Suprapubic skin (tissue), 4 donors: ENCODE results near the gene PNMA8A. TPM values are rescaled to one million over a fixed set of nuclear protein-coding genes. Genes with fewer than 3 reads are reported as not detected.

Experiments
- DNase-seq, 2 donors: peaks; one replicate each; pipeline ENCODE4 v3.0.0-alpha.2; 2019; ENCODE audit warnings: low spot score in 2 of 2
- H3K27ac ChIP-seq: fragments of 200-600 bp; sonication (generic); one replicate; pipeline ENCODE4 v1.5.1; 2019
- H3K27me3 ChIP-seq: fragments of 200-600 bp; sonication (generic); one replicate; pipeline ENCODE4 v1.5.1; 2019
- H3K36me3 ChIP-seq: fragments of 200-600 bp; sonication (generic); one replicate; pipeline ENCODE4 v1.5.1; 2019
- H3K4me1 ChIP-seq: fragments of 200-600 bp; sonication (generic); one replicate; pipeline ENCODE4 v1.5.1; 2019
- H3K4me3 ChIP-seq: fragments of 200-600 bp; sonication (generic); one replicate; pipeline ENCODE4 v1.5.1; 2019; ENCODE audit warnings: mild to moderate bottlenecking
- H3K9me3 ChIP-seq: fragments of 200-600 bp; sonication (generic); one replicate; pipeline ENCODE4 v1.5.1; 2019
- EP300 ChIP-seq: sonication (generic); formaldehyde crosslinking; IDR thresholded peaks from one replicate; pipeline ENCODE4 v1.6.1; 2017; ENCODE audit warnings: antibody characterized with exemption
- POLR2A ChIP-seq, 2 donors: fragments of 450-650 bp; IDR thresholded peaks; one replicate each; pipeline ENCODE4 v1.6.1; 2017; ENCODE audit warnings: antibody characterized with exemption in 2 of 2, mild to moderate bottlenecking in 2 of 2, moderate library complexity in 2 of 2
- POLR2AphosphoS5 ChIP-seq, 3 donors: sonication (generic); formaldehyde crosslinking; IDR thresholded peaks; one replicate each; pipeline ENCODE4 v1.6.1; 2017; ENCODE audit warnings: antibody characterized with exemption in 3 of 3
- WGBS: methylation state at CpG from one replicate; pipeline ENCODE4 v1.1.5; 2018; 5-methylcytosine and 5-hydroxymethylcytosine counted together
- total RNA-seq, 4 donors: library from RNA; depleted of rRNA; stranded (reverse); fragments of >200 nt; gene quantifications; one replicate each; pipeline ENCODE4 v1.1.0, GENCODE V29; 2016
- TF ChIP-seq, protein P1 (sequence below), 2 donors: fragments of 200-600 bp in 1 of 2; fragments of 450-650 bp in 1 of 2; sonication (generic) in 1 of 2; IDR thresholded peaks; one replicate each; pipeline ENCODE4 v1.5.1; 2016 to 2019; ENCODE audit warnings: antibody characterized with exemption in 2 of 2, mild to moderate bottlenecking in 1 of 2, moderate library complexity in 1 of 2

Gene PNMA8A
- total RNA-seq, 4 donors from 2014 or later: 0.72 to 3.9 (median 1.4) TPM

DNA sequence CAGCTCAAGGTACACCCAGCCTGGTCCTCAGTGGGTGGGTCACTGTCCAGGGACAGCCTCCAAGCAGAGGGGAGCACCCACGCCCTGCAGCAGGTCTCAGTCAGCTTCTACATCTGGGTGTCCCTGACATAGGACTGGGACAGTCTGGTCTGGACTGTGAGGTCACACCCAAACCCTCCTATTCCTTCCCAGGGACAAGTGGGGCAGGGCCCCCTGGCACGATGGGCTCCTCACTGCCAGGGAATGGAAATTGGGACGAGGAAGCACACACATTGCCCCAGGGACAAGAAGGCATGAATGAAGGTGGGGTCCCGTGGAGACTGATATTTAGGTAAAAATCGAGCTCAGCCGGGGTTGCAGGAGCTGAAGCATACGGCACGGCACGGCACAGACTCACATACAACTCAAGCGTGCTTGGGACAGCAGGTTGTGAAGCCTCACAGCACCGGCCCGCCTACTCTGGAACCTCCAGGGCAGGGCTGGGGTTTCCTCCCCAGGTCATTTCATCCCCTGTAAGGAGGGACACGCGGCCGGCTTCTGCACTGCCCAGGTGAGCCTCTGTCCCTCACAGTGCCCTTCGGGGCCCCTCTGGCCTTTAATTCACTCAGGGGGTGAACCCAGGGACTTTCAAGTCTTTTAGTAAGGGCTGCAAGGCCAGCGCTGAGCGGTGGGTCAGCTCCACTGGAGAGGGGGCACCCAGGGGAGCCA, 20.8 kb upstream of the PNMA8A start:
- no peaks in the 10 kb centered on the region for H3K9me3 ChIP-seq
- no peaks in the 10 kb centered on the region for H3K36me3 ChIP-seq
- TF ChIP-seq, protein P1, sequence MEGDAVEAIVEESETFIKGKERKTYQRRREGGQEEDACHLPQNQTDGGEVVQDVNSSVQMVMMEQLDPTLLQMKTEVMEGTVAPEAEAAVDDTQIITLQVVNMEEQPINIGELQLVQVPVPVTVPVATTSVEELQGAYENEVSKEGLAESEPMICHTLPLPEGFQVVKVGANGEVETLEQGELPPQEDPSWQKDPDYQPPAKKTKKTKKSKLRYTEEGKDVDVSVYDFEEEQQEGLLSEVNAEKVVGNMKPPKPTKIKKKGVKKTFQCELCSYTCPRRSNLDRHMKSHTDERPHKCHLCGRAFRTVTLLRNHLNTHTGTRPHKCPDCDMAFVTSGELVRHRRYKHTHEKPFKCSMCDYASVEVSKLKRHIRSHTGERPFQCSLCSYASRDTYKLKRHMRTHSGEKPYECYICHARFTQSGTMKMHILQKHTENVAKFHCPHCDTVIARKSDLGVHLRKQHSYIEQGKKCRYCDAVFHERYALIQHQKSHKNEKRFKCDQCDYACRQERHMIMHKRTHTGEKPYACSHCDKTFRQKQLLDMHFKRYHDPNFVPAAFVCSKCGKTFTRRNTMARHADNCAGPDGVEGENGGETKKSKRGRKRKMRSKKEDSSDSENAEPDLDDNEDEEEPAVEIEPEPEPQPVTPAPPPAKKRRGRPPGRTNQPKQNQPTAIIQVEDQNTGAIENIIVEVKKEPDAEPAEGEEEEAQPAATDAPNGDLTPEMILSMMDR (IDR thresholded peaks at IDR 0.05): no peak
- TF ChIP-seq POLR2AphosphoS5 (IDR thresholded peaks at IDR 0.05): no peak
- TF ChIP-seq EP300: no peak
- no peak for TF ChIP-seq POLR2A (IDR thresholded peaks at IDR 0.05)
- H3K4me3 ChIP-seq: no peak overlapping the region
- H3K4me1 ChIP-seq: peaks cover 84% of the 10 kb centered on the region
- peak in 1 of 2 donors; percentile 69 for DNase-seq
- 51% methylated on average over 13 of the region's 18 CpGs for WGBS
- H3K27me3 ChIP-seq: peaks cover 37% of the 10 kb centered on the region
- peak overlapping the region; percentile 5 for H3K27ac ChIP-seq

DNA sequence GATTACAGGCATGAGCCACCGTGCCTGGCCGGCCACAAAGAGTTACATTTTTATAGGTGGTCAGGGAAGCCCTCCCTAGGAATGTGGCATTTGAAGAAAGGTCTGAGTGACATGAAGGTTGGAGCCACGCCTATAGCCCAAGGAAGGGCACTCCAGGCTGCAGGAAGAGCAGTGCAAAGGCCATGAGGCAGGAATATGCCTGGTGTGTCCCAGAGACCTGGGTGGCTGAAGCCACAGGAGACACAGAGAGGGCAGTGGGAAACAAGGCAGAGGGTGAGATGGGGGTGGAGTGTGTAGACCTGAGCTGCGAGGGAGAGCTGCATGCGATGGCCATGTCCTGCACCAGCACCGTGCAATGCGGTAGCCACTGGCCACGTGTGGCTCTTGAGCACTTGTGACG, 19.4 kb upstream of the PNMA8A start:
- WGBS: 89% methylated on average over 9 of the region's 9 CpGs
- peaks cover 46% of the 10 kb centered on the region for H3K27me3 ChIP-seq
- H3K9me3 ChIP-seq: no peaks in the 10 kb centered on the region
- H3K36me3 ChIP-seq: no peaks in the 10 kb centered on the region
- TF ChIP-seq EP300: no peak
- TF ChIP-seq POLR2AphosphoS5 (IDR thresholded peaks at IDR 0.05): no peak
- TF ChIP-seq, protein P1 (IDR thresholded peaks at IDR 0.05): no peak
- TF ChIP-seq POLR2A (IDR thresholded peaks at IDR 0.05): no peak
- H3K4me3 ChIP-seq: no peak overlapping the region
- peaks cover 85% of the 10 kb centered on the region for H3K4me1 ChIP-seq
- no peak for DNase-seq
- no peak overlapping the region for H3K27ac ChIP-seq

DNA sequence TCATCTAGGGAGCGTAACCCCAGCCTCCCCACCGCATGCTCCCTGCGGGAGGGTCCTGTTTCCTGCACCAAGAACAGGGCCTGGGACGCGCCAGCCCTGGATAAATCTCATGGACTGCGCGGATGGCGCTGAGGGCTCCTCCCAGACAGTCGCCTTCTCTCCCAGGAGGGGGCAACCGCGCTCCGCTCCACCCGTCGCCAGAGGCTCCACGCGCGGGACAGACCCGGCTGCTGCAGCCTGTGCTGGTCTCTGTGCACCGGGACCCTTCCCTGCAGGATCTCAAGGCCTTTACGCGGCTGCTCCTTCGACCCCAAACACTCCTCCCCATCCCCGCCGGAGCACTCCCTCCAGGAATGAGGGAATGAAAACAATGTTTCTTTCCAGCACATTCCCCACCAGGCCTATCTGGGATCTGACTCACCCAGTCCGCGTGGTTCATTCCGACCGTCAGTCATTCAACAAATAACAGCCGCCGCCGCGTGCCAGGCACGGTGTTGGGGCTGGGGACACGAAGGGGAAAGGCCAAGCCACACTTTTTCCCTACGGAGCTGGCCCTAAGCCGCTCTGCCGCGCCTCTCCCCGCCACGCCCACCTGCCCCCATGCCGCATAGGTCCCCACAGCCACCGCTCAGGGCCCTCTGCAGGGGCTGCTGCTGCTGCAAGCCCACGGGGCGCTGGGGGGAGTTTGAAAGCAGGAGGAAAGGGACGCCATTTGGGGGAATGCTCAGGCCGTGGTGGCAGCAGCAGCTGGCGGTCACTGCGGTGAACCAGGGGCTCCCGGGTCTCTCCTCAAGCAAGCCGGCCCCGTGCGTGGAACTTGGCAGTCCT, 18.3 kb upstream of the PNMA8A start:
- no peak overlapping the region for H3K4me3 ChIP-seq
- peaks cover 74% of the 10 kb centered on the region for H3K4me1 ChIP-seq
- 15% methylated on average over 40 of the region's 52 CpGs for WGBS
- DNase-seq: peak; percentile 72 to 83
- no peaks in the 10 kb centered on the region for H3K9me3 ChIP-seq
- H3K27me3 ChIP-seq: peaks cover 46% of the 10 kb centered on the region
- H3K27ac ChIP-seq: peak overlapping the region; percentile 27
- TF ChIP-seq POLR2AphosphoS5 (IDR thresholded peaks at IDR 0.05): no peak
- TF ChIP-seq, protein P1 (IDR thresholded peaks at IDR 0.05): peak in 1 of 2 donors; percentile 43
- no peaks in the 10 kb centered on the region for H3K36me3 ChIP-seq

DNA sequence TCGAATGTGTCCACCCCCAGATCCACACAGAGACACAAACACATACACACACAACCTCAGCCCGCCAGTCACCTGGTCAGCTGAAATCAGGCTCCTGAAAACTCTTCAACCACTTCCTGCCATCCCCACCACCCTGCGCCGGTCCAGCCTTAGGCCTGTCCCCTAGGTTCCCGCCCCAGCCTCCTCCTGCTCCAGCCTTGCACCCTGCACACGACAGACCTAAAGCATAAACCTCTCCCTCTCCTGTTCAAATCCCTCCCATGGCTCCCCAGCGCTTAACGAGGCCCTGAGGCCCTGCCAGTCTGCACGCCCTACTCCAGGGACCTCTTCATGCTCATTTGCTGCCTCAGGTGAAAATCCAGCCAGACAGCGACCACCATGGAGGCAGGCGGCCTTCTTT, 17.2 kb upstream of the PNMA8A start:
- 58% methylated on average over 10 of the region's 11 CpGs for WGBS
- TF ChIP-seq, protein P1 (IDR thresholded peaks at IDR 0.05): no peak
- DNase-seq: peak in 1 of 2 donors; percentile 67
- peaks cover 63% of the 10 kb centered on the region for H3K4me1 ChIP-seq
- no peak overlapping the region for H3K4me3 ChIP-seq
- no peaks in the 10 kb centered on the region for H3K36me3 ChIP-seq
- peaks cover 43% of the 10 kb centered on the region for H3K27me3 ChIP-seq
- no peak overlapping the region for H3K27ac ChIP-seq
- no peaks in the 10 kb centered on the region for H3K9me3 ChIP-seq

DNA sequence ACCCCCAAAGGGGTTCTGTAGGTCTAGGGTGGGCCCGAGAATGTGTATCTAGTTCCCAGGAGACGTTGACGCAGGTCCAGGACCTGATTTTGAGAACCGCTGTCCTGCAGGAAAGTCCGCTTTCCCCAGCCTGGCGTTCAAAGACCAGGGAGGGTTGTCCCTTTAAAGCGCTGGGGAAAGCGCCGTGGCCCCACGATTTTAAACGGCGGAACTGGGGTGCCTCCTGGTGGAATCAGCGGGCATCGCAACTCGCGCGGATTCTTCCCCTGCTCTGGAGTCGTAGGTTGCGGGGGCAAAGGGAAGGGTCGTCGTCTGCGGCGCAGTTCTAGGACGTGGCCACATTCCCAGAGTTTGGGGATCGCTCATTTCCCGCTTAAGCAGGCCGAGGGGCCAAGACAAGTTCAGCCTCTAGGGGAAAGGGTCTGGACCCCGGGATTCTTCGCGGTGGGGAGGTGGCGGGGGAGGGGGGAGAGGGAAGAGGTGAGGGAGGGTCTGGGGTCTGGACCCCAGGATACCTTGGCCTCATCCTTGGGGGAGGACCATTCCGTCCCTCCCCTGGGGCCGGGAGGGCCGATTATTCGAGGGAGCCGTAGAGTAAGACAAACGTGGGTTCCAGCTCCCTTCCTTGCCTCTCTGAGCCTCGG, 16.6 kb upstream of the PNMA8A start:
- TF ChIP-seq, protein P1 (IDR thresholded peaks at IDR 0.05): peak; percentile 92 to 95
- TF ChIP-seq EP300 (no peak), POLR2AphosphoS5 (IDR thresholded peaks at IDR 0.05) (no peak)
- Histone ChIP-seq H3K9me3 (no peaks in the 10 kb centered on the region), H3K36me3 (no peaks in the 10 kb centered on the region), H3K27ac (no peak overlapping the region), H3K4me1 (peaks cover 57% of the 10 kb centered on the region), H3K27me3 (peaks cover 41% of the 10 kb centered on the region), H3K4me3 (peak overlapping the region; percentile 41)
- 8% methylated on average over 33 of the region's 38 CpGs for WGBS
- DNase-seq: peak; percentile 87 to 92
